Embryonic facial prominence (tissue), 1 donor: ENCODE results near the gene SMAGP.
"Not testable (repeated sequence)": the region's sequence is repeated elsewhere in the genome, so short reads cannot be mapped to it uniquely, and the experiment has no call there.

Experiments
- DNase-seq: peaks from one replicate; pipeline ENCODE4 v3.0.0-alpha.2; 2016; ENCODE audit errors: extremely low spot score

The SMAGP gene, protein sequence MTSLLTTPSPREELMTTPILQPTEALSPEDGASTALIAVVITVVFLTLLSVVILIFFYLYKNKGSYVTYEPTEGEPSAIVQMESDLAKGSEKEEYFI

GRCh38 chr12:51270067-51270950 is at the start of gene SMAGP:
TSS of gene SMAGP (minus strand) at chr12:51270415. CDS start at chr12:51269278, 1,137 bp downstream.
- DNase-seq = no peak

DNA sequence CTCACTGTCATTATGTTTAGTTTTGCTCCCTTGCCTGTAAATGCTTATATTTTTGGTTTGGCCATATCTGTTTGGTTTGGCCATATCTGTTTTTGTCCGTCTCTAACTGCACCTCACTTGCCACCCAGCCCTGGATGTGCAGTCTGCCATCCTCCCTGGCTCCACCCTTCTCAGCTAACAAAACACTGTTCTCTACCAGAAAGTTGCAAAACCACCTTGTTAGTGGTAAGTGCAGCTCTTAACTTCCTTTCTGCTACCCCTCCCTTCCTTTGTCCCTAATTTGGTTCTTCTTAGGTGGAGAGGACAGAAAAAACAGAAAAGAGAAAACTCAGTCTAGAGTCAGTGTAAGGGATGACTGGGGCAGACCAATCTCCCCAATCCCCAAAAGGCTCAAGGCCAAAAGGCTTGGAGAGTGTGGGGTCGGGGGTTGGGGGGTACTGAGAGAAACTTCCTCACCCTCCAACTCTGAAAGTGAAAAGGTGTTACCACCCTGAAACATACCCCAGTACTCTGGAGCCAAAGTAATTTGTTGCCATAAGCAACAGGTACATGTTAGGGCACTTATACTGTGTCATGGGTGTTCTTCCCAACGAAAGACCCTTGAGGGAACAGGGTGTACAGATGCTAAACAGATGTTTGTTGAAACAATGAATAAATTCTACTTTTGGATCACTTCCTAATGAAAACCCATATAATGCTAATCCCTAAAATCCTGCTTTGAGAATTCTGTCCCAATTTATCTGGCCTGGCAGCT is 48.8 kb upstream of the SMAGP start:
- DNase-seq = no peak

DNA sequence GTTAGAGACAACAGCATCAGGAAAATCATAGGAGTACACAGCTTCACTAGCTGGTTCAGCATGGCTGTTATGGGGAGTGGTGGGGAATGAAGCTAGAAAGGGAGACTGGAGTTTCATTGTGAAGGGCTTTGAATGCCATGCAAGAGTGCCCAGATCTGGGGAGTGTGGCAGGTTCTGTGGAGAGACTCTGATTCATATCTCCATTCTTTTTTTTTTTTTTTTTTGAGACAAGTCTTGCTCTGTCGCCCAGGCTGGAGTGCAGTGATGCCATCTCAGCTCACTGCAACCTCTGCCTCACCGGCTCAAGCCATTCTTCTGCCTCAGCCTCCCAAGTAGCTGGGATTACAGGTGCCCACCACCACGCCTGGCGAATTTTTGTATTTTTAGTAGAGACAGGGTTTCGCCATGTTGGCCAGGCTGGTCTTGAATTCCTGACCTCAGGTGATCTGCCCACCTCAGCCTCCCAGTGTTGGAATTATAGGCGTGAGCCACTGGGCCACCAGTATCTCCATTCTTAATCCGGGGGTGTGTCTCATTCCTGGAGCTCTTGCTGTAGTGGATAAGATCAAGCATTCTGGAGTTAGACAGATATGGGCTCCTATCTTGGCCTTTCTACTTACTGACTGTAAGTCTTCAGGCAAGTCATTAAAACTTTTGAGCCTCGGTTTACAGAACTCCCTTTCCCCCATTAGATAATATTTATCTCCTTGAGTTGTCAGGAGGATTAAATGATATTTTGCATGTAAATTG is 48.0 kb upstream of the SMAGP start:
- DNase-seq = not testable (repeated sequence)

GRCh38 chr12:51311389-51311788 is 41.2 kb upstream of the SMAGP start:
- no peak for DNase-seq

DNA sequence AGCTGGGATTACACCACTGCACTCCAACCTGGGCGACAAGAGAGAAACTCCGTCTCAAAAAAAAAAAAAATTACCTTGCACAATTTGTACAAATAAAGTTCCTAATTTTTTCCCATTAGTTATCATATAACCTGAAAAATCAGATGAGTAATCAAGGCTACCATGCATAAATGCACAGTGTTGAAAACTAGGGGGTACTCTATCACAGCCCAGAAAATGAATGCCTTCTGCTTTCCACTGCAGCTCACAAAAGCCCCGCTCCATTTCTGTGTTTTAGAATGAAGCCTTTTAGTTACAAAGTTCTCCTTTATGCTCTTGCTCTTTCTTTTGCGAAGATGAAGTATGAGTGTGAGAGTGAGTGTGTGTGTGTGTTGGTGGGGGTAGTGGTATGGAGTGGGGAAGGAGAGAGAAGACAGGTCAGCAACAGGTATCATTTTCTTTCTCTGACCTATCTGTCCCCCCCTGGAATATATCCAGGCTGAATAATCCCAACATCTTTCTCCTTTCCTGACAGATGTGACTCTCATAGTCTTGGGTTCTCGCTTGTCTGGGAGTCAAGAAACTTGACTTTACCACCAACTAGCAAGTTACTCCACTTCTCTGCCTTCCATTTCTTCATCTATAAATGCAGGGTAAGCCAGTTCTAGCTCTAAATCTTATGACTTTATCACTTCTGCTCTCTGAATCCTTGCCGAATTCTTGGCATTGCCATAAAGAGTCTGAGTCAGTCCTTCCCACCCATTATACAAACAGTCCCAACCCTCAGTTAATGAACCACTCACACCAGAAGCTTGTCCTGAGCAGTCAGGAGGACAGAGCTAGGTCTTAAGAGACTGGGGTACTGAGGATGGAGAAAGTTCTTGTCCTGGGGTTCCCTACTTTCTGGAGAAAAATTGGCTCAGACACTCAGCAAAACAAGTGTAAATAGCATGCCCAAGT is 37.7 kb upstream of the SMAGP start:
- no peak for DNase-seq

DNA sequence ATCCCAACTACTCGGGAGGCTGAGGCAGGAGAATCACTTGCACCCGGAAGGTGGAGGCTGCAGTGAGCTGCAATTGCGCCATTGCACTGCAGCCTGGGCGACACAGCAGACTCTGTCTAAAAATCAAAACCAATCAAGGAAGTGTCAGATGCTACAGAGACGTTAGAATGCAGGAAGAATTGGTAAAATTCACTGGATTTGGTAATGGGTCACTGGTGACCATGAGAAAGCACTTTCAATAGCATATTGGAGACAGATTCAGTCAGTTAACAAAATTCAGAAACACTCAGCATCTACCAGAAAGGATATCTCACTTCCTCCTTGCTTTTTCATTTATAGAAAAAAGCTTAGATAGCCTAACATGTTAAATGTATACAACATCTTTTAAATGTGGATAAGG is 36.3 kb upstream of the SMAGP start:
- no peak for DNase-seq

GRCh38 chr12:51300768-51301167 is 30.6 kb upstream of the SMAGP start:
- not testable (repeated sequence) for DNase-seq

DNA sequence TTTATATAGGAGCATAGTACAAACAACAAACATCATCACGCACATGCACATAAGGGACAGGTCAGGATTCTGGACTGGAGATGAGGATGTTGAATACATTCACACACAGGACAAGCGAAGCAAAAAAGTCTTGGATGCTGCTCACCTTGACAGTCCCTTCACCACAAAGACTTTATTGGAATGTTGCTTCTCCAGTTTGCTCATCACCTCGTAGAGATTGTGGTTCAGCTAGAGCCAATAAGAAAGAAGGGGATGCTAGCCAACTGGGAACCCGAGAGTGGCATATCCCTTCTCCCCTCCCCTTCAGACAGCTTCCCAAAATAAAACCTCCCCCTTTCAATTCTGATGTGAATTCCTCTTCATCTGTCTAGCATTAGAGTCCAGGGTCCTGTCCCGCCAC is 25.4 kb upstream of the SMAGP start:
- no peak for DNase-seq

DNA sequence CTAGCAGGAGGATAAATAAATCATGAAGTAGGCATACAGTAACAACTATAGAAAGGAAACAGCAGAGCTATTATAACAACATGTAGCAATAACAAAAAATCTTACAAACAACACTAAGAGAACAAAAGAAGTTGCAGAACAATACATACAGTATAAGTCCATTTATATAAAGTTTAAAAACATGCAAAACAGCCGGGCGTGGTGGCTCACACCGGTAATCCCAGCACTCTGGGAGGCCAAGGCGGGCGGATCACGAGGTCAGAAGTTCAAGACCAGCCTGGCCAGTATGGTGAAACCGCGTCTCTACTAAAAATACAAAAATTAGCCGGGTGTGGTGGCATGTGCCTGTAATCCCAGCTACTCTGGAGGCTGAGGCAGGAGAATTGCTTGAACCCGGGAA is 23.9 kb upstream of the SMAGP start:
- DNase-seq = not testable (repeated sequence)

DNA sequence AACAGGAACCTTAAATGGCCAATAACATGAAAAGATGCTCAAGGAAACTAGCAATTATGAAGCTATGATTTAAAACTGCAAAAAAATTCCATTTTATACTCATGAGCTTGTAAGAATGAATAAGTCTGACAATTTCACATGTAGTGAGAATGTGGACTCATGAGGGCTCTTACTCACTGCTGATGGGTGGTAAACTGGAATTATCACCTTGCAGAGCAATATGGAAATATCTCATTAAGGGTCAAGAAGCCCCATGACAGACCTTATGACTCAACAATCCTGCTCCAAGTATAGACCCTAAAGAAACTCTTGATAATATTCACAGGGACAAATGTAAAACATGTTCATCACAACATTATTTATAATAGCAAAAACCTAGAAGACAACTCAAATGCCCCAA is 23.5 kb upstream of the SMAGP start:
- no peak for DNase-seq

GRCh38 chr12:51291603-51292513 is 21.6 kb upstream of the SMAGP start:
- DNase-seq = not testable (repeated sequence)

GRCh38 chr12:51285843-51286242 is 15.6 kb upstream of the SMAGP start:
- no peak for DNase-seq

GRCh38 chr12:51281202-51281924 is 11.1 kb upstream of the SMAGP start:
- DNase-seq = no peak

GRCh38 chr12:51275088-51275487 is 4.9 kb upstream of the SMAGP start:
- no peak for DNase-seq

GRCh38 chr12:51272810-51273209 is 2.6 kb upstream of the SMAGP start:
- DNase-seq = not testable (repeated sequence)

DNA sequence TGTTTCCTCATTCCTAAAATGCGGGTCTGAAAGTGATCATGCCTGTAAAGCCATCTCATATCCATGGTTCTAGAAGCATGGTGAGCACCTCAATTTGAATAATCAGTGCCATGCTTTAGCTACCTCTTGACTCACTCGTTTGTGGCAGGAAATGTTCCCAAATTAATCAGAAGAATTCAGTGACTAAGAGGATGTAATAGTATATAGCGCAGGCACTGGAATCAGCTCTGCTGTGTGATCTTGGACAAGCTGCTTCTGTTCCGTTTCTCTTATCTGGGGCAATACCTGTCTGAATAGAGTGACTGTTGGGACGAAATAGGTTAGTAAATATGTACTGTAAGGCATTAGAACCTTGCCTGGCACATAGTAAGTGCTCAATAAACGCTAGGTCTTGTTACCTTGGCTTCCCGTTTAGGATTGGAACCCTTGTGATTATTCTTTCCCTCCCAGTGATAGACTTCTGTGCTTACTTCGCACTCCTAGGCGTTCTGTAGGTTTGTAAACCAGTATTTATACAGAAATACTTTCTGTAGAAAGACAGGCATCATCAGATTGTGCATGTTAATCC is 820 bp upstream of the SMAGP start:
- DNase-seq = no peak

- DNase-seq = no peak
Measured at GRCh38 chr12:51269174-51270066, 795 bp downstream of the SMAGP start.

DNA sequence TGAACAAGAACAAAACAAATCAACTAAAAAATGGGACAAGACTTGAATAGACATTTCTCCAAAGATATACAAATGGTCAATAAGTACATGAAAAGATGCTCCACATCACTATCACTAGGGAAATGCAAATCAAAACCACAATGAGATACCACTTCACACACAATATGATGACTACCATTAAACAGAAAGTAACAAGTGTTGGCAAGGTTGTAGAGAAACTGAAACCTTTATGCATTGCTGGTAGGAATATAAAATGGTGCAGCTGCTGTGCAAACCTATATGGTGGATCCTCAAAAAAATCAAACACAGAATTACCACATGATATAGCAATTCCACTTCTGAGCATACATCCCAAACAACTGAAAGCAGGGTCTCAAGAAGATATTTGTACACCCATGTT is 5.2 kb downstream of the SMAGP start:
- no peak for DNase-seq
